RWPE1 (cell line): ENCODE data around the gene NRDC.

ENCODE experiments used
- CTCF ChIA-PET: fragments of 350-600 bp; sonication (Branson Sonifier 250); formaldehyde crosslinking; extraction: SDS; loops from one replicate; lab custom pipeline; 2021; lab: Yijun Ruan, JAX
- POLR2A ChIA-PET: fragments of 400-600 bp; formaldehyde crosslinking; extraction: SDS; loops from one replicate; lab custom pipeline; 2020; ENCODE audit warnings: antibody characterized with exemption; ENCODE audit not compliant: low non-redundant PET; lab: Yijun Ruan, JAX
- DNase-seq: peaks from one replicate; pipeline ENCODE4 v3.0.0; 2012; ENCODE audit warnings: low spot score
- H3K27ac ChIP-seq: fragments of 450-650 bp; 2 replicates; pipeline ENCODE4 v1.5.1; 2017
- CTCF ChIP-seq: fragments of 450-650 bp; conservative IDR thresholded peaks from 2 replicates; pipeline ENCODE4 v1.5.1; 2017; ENCODE audit warnings: low read depth, mild to moderate bottlenecking

NRDC gene

GRCh38 chr1:51878616-51879336, at the start of gene NRDC:
Gene NRDC, minus strand, starts transcription at chr1:51878727. Its CDS starts 112 bp downstream, at chr1:51878615.
- H3K27ac ChIP-seq, result peak within 1 kb of the TSS; percentile 93
- peak; percentile 99 for DNase-seq
- CTCF ChIA-PET, result interaction anchor here (0.6 to 2.0 kb wide), 2 partner anchors 15 to 18 kb away, joined by 3 to 9 read pairs; no protein-coding TSS in a partner anchor
- no peak for TF ChIP-seq CTCF
- POLR2A ChIA-PET, result interaction anchor here (0.6 kb wide), 2 partner anchors 14 to 360 kb away, joined by 3 read pairs; partner anchors contain the start of gene EPS15

- POLR2A ChIA-PET, result no interaction called here
- H3K27ac ChIP-seq, result no peak overlapping the region
Measured at GRCh38 chr1:51927029-51927428, 48.5 kb upstream of the NRDC start.

GRCh38 chr1:51926171-51926812, 47.8 kb upstream of the NRDC start:
- POLR2A ChIA-PET, result no interaction called here
- CTCF ChIA-PET, result interaction anchor here (0.6 to 1.6 kb wide), 3 partner anchors 20 to 924 kb away, joined by 3 to 4 read pairs (median 4); no protein-coding TSS in a partner anchor
- no peak for TF ChIP-seq CTCF
- DNase-seq, result no peak
- no peak overlapping the region for H3K27ac ChIP-seq

More at GRCh38 chr1:51927029-51927428, 48.5 kb upstream of the NRDC start:
- DNase-seq, result no peak
- no peak for TF ChIP-seq CTCF
- CTCF ChIA-PET, result no interaction called here

GRCh38 chr1:51924455-51924854, 45.9 kb upstream of the NRDC start:
- DNase-seq, result no peak
- no peak overlapping the region for H3K27ac ChIP-seq
- POLR2A ChIA-PET, result no interaction called here
- CTCF ChIA-PET, result interaction anchor here (0.7 kb wide), 2 partner anchors 48 to 77 kb away, joined by 3 read pairs; no protein-coding TSS in a partner anchor
- no peak for TF ChIP-seq CTCF

GRCh38 chr1:51922040-51922439, 43.5 kb upstream of the NRDC start:
- no peak for DNase-seq
- H3K27ac ChIP-seq, result no peak overlapping the region
- CTCF ChIA-PET, result no interaction called here
- TF ChIP-seq CTCF, result no peak
- POLR2A ChIA-PET, result no interaction called here

GRCh38 chr1:51920130-51920529, 41.6 kb upstream of the NRDC start:
- no peak for DNase-seq
- TF ChIP-seq CTCF, result no peak
- POLR2A ChIA-PET, result no interaction called here
- CTCF ChIA-PET, result no interaction called here
- no peak overlapping the region for H3K27ac ChIP-seq
